ENCODE data around the gene FANCI.

The FANCI gene

GRCh38 chr15:89291934-89292438 lies 48.2 kb downstream of the FANCI start:
- Histone ChIP-seq H3K9ac (ENCODE audit: low read length) (no peak overlapping the region), H3K36me3 (ENCODE audit: control insufficient read depth, insufficient read depth, low read length) (no peaks in the 10 kb centered on the region), H3K4me3 (ENCODE audit: low read length) (no peak overlapping the region), H3K4me1 (ENCODE audit: control insufficient read depth, insufficient read depth, low read length) (no peaks in the 10 kb centered on the region), H3K27ac (ENCODE audit: low read depth, low read length) (no peak overlapping the region), H3K27me3 (ENCODE audit: control insufficient read depth, insufficient read depth, low read length) (no peaks in the 10 kb centered on the region)

- no peak overlapping the region for H3K27ac ChIP-seq (ENCODE audit: low read depth, low read length)
- H3K4me1 ChIP-seq (ENCODE audit: control insufficient read depth, insufficient read depth, low read length): no peaks in the 10 kb centered on the region
- H3K4me3 ChIP-seq (ENCODE audit: low read length): no peak overlapping the region
- H3K36me3 ChIP-seq (ENCODE audit: control insufficient read depth, insufficient read depth, low read length): no peaks in the 10 kb centered on the region
- H3K27me3 ChIP-seq (ENCODE audit: control insufficient read depth, insufficient read depth, low read length): no peaks in the 10 kb centered on the region
- no peak overlapping the region for H3K9ac ChIP-seq (ENCODE audit: low read length)
These were observed 49.2 kb downstream of the FANCI start for GRCh38 chr15:89293012-89293411.

GRCh38 chr15:89299896-89300295 lies 56.1 kb downstream of the FANCI start:
- Histone ChIP-seq H3K4me3 (ENCODE audit: low read length) (no peak overlapping the region), H3K36me3 (ENCODE audit: control insufficient read depth, insufficient read depth, low read length) (no peaks in the 10 kb centered on the region), H3K27ac (ENCODE audit: low read depth, low read length) (no peak overlapping the region), H3K27me3 (ENCODE audit: control insufficient read depth, insufficient read depth, low read length) (no peaks in the 10 kb centered on the region), H3K4me1 (ENCODE audit: control insufficient read depth, insufficient read depth, low read length) (no peaks in the 10 kb centered on the region), H3K9ac (ENCODE audit: low read length) (no peak overlapping the region)

GRCh38 chr15:89301304-89302089 lies 57.7 kb downstream of the FANCI start:
- Histone ChIP-seq H3K9ac (ENCODE audit: low read length) (no peak overlapping the region), H3K4me1 (ENCODE audit: control insufficient read depth, insufficient read depth, low read length) (no peaks in the 10 kb centered on the region), H3K4me3 (ENCODE audit: low read length) (no peak overlapping the region), H3K27me3 (ENCODE audit: control insufficient read depth, insufficient read depth, low read length) (no peaks in the 10 kb centered on the region), H3K36me3 (ENCODE audit: control insufficient read depth, insufficient read depth, low read length) (no peaks in the 10 kb centered on the region), H3K27ac (ENCODE audit: low read depth, low read length) (no peak overlapping the region)

GRCh38 chr15:89303986-89304385 lies 60.2 kb downstream of the FANCI start:
- H3K36me3 ChIP-seq (ENCODE audit: control insufficient read depth, insufficient read depth, low read length): no peaks in the 10 kb centered on the region
- no peaks in the 10 kb centered on the region for H3K27me3 ChIP-seq (ENCODE audit: control insufficient read depth, insufficient read depth, low read length)
- H3K4me3 ChIP-seq (ENCODE audit: low read length): no peak overlapping the region
- H3K9ac ChIP-seq (ENCODE audit: low read length): no peak overlapping the region
- no peak overlapping the region for H3K27ac ChIP-seq (ENCODE audit: low read depth, low read length)
- no peaks in the 10 kb centered on the region for H3K4me1 ChIP-seq (ENCODE audit: control insufficient read depth, insufficient read depth, low read length)

GRCh38 chr15:89305395-89305794 lies 61.6 kb downstream of the FANCI start:
- no peaks in the 10 kb centered on the region for H3K4me1 ChIP-seq (ENCODE audit: control insufficient read depth, insufficient read depth, low read length)
- no peak overlapping the region for H3K9ac ChIP-seq (ENCODE audit: low read length)
- no peaks in the 10 kb centered on the region for H3K36me3 ChIP-seq (ENCODE audit: control insufficient read depth, insufficient read depth, low read length)
- H3K27ac ChIP-seq (ENCODE audit: low read depth, low read length): no peak overlapping the region
- H3K27me3 ChIP-seq (ENCODE audit: control insufficient read depth, insufficient read depth, low read length): no peaks in the 10 kb centered on the region
- no peak overlapping the region for H3K4me3 ChIP-seq (ENCODE audit: low read length)

GRCh38 chr15:89307046-89307587 lies 63.3 kb downstream of the FANCI start:
- Histone ChIP-seq H3K27ac (ENCODE audit: low read depth, low read length) (no peak overlapping the region), H3K36me3 (ENCODE audit: control insufficient read depth, insufficient read depth, low read length) (no peaks in the 10 kb centered on the region), H3K9ac (ENCODE audit: low read length) (no peak overlapping the region), H3K27me3 (ENCODE audit: control insufficient read depth, insufficient read depth, low read length) (no peaks in the 10 kb centered on the region), H3K4me3 (ENCODE audit: low read length) (no peak overlapping the region), H3K4me1 (ENCODE audit: control insufficient read depth, insufficient read depth, low read length) (no peaks in the 10 kb centered on the region)

GRCh38 chr15:89307791-89308190 lies 64.0 kb downstream of the FANCI start:
- Histone ChIP-seq H3K27ac (ENCODE audit: low read depth, low read length) (no peak overlapping the region), H3K4me1 (ENCODE audit: control insufficient read depth, insufficient read depth, low read length) (no peaks in the 10 kb centered on the region), H3K36me3 (ENCODE audit: control insufficient read depth, insufficient read depth, low read length) (no peaks in the 10 kb centered on the region), H3K27me3 (ENCODE audit: control insufficient read depth, insufficient read depth, low read length) (no peaks in the 10 kb centered on the region), H3K4me3 (ENCODE audit: low read length) (no peak overlapping the region), H3K9ac (ENCODE audit: low read length) (no peak overlapping the region)

- H3K27me3 ChIP-seq (ENCODE audit: control insufficient read depth, insufficient read depth, low read length): no peaks in the 10 kb centered on the region
- H3K9ac ChIP-seq (ENCODE audit: low read length): no peak overlapping the region
- no peaks in the 10 kb centered on the region for H3K36me3 ChIP-seq (ENCODE audit: control insufficient read depth, insufficient read depth, low read length)
- no peak overlapping the region for H3K27ac ChIP-seq (ENCODE audit: low read depth, low read length)
- H3K4me3 ChIP-seq (ENCODE audit: low read length): no peak overlapping the region
- H3K4me1 ChIP-seq (ENCODE audit: control insufficient read depth, insufficient read depth, low read length): no peaks in the 10 kb centered on the region
These were observed 64.5 kb downstream of the FANCI start for GRCh38 chr15:89308236-89308635.

- H3K4me1 ChIP-seq (ENCODE audit: control insufficient read depth, insufficient read depth, low read length): no peaks in the 10 kb centered on the region
- H3K36me3 ChIP-seq (ENCODE audit: control insufficient read depth, insufficient read depth, low read length): no peaks in the 10 kb centered on the region
- no peak overlapping the region for H3K27ac ChIP-seq (ENCODE audit: low read depth, low read length)
- no peaks in the 10 kb centered on the region for H3K27me3 ChIP-seq (ENCODE audit: control insufficient read depth, insufficient read depth, low read length)
- H3K4me3 ChIP-seq (ENCODE audit: low read length): no peak overlapping the region
- H3K9ac ChIP-seq (ENCODE audit: low read length): no peak overlapping the region
These were observed 66.2 kb downstream of the FANCI start for GRCh38 chr15:89309993-89310392.

- Histone ChIP-seq H3K27me3 (ENCODE audit: control insufficient read depth, insufficient read depth, low read length) (no peaks in the 10 kb centered on the region), H3K27ac (ENCODE audit: low read depth, low read length) (no peak overlapping the region), H3K4me1 (ENCODE audit: control insufficient read depth, insufficient read depth, low read length) (no peaks in the 10 kb centered on the region), H3K9ac (ENCODE audit: low read length) (no peak overlapping the region), H3K4me3 (ENCODE audit: low read length) (no peak overlapping the region), H3K36me3 (ENCODE audit: control insufficient read depth, insufficient read depth, low read length) (peaks cover 41% of the 10 kb centered on the region)
These were observed 71.7 kb downstream of the FANCI start for GRCh38 chr15:89315375-89315929.

- peaks cover 48% of the 10 kb centered on the region for H3K36me3 ChIP-seq (ENCODE audit: control insufficient read depth, insufficient read depth, low read length)
- no peak overlapping the region for H3K27ac ChIP-seq (ENCODE audit: low read depth, low read length)
- H3K4me1 ChIP-seq (ENCODE audit: control insufficient read depth, insufficient read depth, low read length): no peaks in the 10 kb centered on the region
- H3K4me3 ChIP-seq (ENCODE audit: low read length): no peak overlapping the region
- no peak overlapping the region for H3K9ac ChIP-seq (ENCODE audit: low read length)
- H3K27me3 ChIP-seq (ENCODE audit: control insufficient read depth, insufficient read depth, low read length): no peaks in the 10 kb centered on the region
These were observed 72.7 kb downstream of the FANCI start for GRCh38 chr15:89316504-89316903.

All from rectal smooth muscle tissue (tissue), 1 donor.